ENCODE data around the gene NAA35. TPM values are rescaled to one million over a fixed set of nuclear protein-coding genes. Genes with fewer than 3 reads are reported as not detected.

The NAA35 gene
- total and polyA plus RNA-seq, 2 donors (not counting 3 experiments of a cell fraction or from before 2014, with no cell fraction given), result 7.9 to 22.5 TPM

DNA sequence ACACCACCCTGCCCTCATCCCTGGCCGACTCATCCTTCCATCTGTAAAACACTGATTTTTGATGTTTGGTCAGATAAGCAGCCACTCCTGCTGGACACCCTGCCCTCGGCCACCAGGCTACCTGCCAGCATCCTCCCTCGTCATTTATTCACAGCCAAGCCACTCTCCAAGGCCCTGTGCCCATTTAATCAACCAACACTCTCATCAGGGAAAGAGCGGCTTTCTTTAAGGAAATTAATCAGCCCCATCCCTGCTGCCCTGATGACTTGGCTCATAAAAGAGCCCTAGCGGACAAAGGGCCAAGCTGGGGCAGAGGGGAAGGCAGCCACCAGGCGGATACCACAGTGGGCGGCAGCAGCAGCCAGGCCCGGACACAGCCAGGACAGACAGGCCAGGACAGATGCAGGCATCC lies 106.0 kb downstream of the NAA35 start:
- no peaks in the 10 kb centered on the region for H3K79me2 ChIP-seq (ENCODE audit: control insufficient read depth, insufficient read depth, low read length)
- no peak for FAIRE-seq

DNA sequence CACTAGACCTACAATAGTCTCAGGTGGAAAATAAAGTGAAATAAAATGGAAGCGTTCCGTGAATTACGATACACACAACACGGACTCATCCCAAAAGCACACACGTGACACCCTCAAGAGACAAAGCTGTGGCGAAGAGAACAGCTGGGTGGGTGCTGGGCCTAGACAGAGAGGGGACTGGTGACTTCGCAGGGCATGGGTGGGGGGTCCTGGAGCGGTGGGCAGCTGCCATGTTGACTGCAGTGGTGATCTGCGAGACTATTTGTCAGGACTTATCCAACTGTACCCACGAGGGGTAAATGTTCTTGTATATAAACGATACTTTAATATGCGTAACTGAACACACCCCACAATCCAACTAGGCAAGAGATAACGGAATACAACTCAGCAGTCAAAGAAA lies 106.4 kb downstream of the NAA35 start:
- dilution Hi-C loops (cut with MboI; ENCODE audit: extremely low pct_ligation_motif_present, low sequenced_read_pairs), result no loop called here
- H4K20me1 ChIP-seq (replicated peaks; ENCODE audit: control insufficient read depth, extremely low read depth, insufficient read depth, low read length), result no peaks in the 10 kb centered on the region
- no peak for DNase-seq (ENCODE audit: low read depth, low spot score)
- intact Hi-C loops (cut with micrococcal nuclease), result no loop called here
- H2AFZ ChIP-seq (ENCODE audit: low read depth, low read length), result no peak overlapping the region
- no peak for FAIRE-seq
- H3K79me2 ChIP-seq (ENCODE audit: control insufficient read depth, insufficient read depth, low read length), result no peaks in the 10 kb centered on the region
- H3K36me3 ChIP-seq (ENCODE audit: control insufficient read depth in 2 of 2, extremely low read depth in 1 of 2, insufficient read depth in 2 of 2, low read length in 2 of 2), result no peaks in the 10 kb centered on the region
- H3K4me3 ChIP-seq (replicated peaks in 1 of 3; ENCODE audit: insufficient read depth in 1 of 3, low read depth in 1 of 3, low read length in 3 of 3), result no peak overlapping the region
- CTCF ChIA-PET, result no interaction called here
- H3K4me1 ChIP-seq (ENCODE audit: control insufficient read depth, extremely low read depth, insufficient read depth, low read length), result no peaks in the 10 kb centered on the region
- no peak overlapping the region for H3K4me2 ChIP-seq (ENCODE audit: insufficient read depth, low read length)
- TF ChIP-seq GATA2 (IDR thresholded peaks at IDR 0.05; ENCODE audit: insufficient read depth, insufficient read length, low read depth, low read length) (no peak), MYC (IDR thresholded peaks at IDR 0.05; ENCODE audit: low read depth, low read length) (no peak), FOS (IDR thresholded peaks at IDR 0.05; ENCODE audit: borderline replicate concordance, insufficient read depth, low read length) (no peak), POLR2AphosphoS5 (IDR thresholded peaks at IDR 0.05; ENCODE audit: insufficient read depth, low read depth, low read length) (no peak), EZH2 (IDR thresholded peaks at IDR 0.05; ENCODE audit: borderline replicate concordance, low read depth, low read length, severe bottlenecking) (no peak), POLR2A (IDR thresholded peaks at IDR 0.05; ENCODE audit: low read depth, low read length) (no peak), JUN (IDR thresholded peaks at IDR 0.05; ENCODE audit: borderline replicate concordance, insufficient read depth, insufficient read length, low read depth) (no peak)
- TF ChIP-seq, protein P1, sequence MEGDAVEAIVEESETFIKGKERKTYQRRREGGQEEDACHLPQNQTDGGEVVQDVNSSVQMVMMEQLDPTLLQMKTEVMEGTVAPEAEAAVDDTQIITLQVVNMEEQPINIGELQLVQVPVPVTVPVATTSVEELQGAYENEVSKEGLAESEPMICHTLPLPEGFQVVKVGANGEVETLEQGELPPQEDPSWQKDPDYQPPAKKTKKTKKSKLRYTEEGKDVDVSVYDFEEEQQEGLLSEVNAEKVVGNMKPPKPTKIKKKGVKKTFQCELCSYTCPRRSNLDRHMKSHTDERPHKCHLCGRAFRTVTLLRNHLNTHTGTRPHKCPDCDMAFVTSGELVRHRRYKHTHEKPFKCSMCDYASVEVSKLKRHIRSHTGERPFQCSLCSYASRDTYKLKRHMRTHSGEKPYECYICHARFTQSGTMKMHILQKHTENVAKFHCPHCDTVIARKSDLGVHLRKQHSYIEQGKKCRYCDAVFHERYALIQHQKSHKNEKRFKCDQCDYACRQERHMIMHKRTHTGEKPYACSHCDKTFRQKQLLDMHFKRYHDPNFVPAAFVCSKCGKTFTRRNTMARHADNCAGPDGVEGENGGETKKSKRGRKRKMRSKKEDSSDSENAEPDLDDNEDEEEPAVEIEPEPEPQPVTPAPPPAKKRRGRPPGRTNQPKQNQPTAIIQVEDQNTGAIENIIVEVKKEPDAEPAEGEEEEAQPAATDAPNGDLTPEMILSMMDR (IDR thresholded peaks at IDR 0.05; ENCODE audit: extremely low read depth in 1 of 2, insufficient read depth in 1 of 2, low read depth in 1 of 2, low read length in 2 of 2), result no peak
- TF ChIP-seq, protein P2, sequence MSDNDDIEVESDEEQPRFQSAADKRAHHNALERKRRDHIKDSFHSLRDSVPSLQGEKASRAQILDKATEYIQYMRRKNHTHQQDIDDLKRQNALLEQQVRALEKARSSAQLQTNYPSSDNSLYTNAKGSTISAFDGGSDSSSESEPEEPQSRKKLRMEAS (IDR thresholded peaks at IDR 0.05; ENCODE audit: insufficient read depth, insufficient read length), result no peak
- POLR2A ChIA-PET, result no interaction called here
- no peaks in the 10 kb centered on the region for H3K9me1 ChIP-seq (replicated peaks; ENCODE audit: control insufficient read depth, extremely low read depth, insufficient read depth, low read length)
- H3K27ac ChIP-seq (ENCODE audit: insufficient read depth, low read depth, low read length), result no peak overlapping the region
- no TSS peak for BruUV-seq (replicated peaks)
- H3K9me3 ChIP-seq (replicated peaks; ENCODE audit: control insufficient read depth, insufficient read depth, low read length), result no peaks in the 10 kb centered on the region
- no peak overlapping the region for H3K9ac ChIP-seq (replicated peaks; ENCODE audit: extremely low read depth, insufficient read depth, low read length)
- H3K27me3 ChIP-seq (ENCODE audit: control insufficient read depth in 2 of 2, insufficient read depth in 2 of 2, low read length in 2 of 2), result no peaks in the 10 kb centered on the region

More for the DNA sequence above, 106.0 kb downstream of the NAA35 start:
- dilution Hi-C loops (cut with MboI; ENCODE audit: extremely low pct_ligation_motif_present, low sequenced_read_pairs), result no loop called here
- H3K4me1 ChIP-seq (ENCODE audit: control insufficient read depth, extremely low read depth, insufficient read depth, low read length), result no peaks in the 10 kb centered on the region
- BruUV-seq (replicated peaks), result no TSS peak
- H3K9ac ChIP-seq (replicated peaks; ENCODE audit: extremely low read depth, insufficient read depth, low read length), result no peak overlapping the region
- no peak overlapping the region for H2AFZ ChIP-seq (ENCODE audit: low read depth, low read length)
- no peak overlapping the region for H3K4me3 ChIP-seq (replicated peaks in 1 of 3; ENCODE audit: insufficient read depth in 1 of 3, low read depth in 1 of 3, low read length in 3 of 3)
- no peaks in the 10 kb centered on the region for H4K20me1 ChIP-seq (replicated peaks; ENCODE audit: control insufficient read depth, extremely low read depth, insufficient read depth, low read length)
- no peaks in the 10 kb centered on the region for H3K36me3 ChIP-seq (ENCODE audit: control insufficient read depth in 2 of 2, extremely low read depth in 1 of 2, insufficient read depth in 2 of 2, low read length in 2 of 2)
- no peaks in the 10 kb centered on the region for H3K9me3 ChIP-seq (replicated peaks; ENCODE audit: control insufficient read depth, insufficient read depth, low read length)
- no peaks in the 10 kb centered on the region for H3K9me1 ChIP-seq (replicated peaks; ENCODE audit: control insufficient read depth, extremely low read depth, insufficient read depth, low read length)
- H3K4me2 ChIP-seq (ENCODE audit: insufficient read depth, low read length), result no peak overlapping the region
- intact Hi-C loops (cut with micrococcal nuclease), result no loop called here
- no peak overlapping the region for H3K27ac ChIP-seq (ENCODE audit: insufficient read depth, low read depth, low read length)
- POLR2A ChIA-PET, result no interaction called here
- no peak for TF ChIP-seq EZH2 (IDR thresholded peaks at IDR 0.05; ENCODE audit: borderline replicate concordance, low read depth, low read length, severe bottlenecking)
- TF ChIP-seq MYC (IDR thresholded peaks at IDR 0.05; ENCODE audit: low read depth, low read length), result no peak
- no peak for DNase-seq (ENCODE audit: low read depth, low spot score)
- no peaks in the 10 kb centered on the region for H3K27me3 ChIP-seq (ENCODE audit: control insufficient read depth in 2 of 2, insufficient read depth in 2 of 2, low read length in 2 of 2)
- CTCF ChIA-PET, result no interaction called here
